HG02943 (cell line): ENCODE data around the gene CDH13.
"Not testable (repeated sequence)": the region's sequence is repeated elsewhere in the genome, so short reads cannot be mapped to it uniquely, and the experiment has no call there.

Experiments used
- ATAC-seq: cut with Tn5 transposase; IDR thresholded peaks from one replicate; pipeline ENCODE4 v1.9.1; 2021; ENCODE audit warnings: mild to moderate bottlenecking, low read depth, moderate library complexity; ENCODE audit not compliant: unreplicated experiment

Gene CDH13

GRCh38 chr16:82924075-82924854 lies 297.5 kb downstream of the CDH13 start:
- ATAC-seq = no peak

GRCh38 chr16:82926500-82926899 lies 299.7 kb downstream of the CDH13 start:
- ATAC-seq = no peak

DNA sequence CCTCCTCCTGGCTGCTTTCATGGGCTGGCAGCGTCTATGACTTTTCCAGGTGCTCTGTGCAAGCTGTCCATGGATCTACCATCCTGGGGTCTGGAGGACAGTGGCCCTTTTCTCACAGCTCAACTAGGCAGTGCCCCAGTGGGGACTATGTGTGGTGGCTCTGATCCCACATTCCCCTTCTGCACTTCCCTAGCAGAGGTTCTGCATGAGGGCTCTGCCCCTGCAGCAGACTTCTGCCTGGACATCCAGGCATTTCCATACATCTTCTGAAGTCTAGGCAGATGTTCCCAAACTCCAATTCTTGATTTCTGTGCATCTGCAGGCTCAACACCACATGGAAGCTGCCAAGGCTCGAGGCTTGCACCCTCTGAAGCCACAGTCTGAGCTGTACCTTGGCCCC lies 307.2 kb downstream of the CDH13 start:
- not testable (repeated sequence) for ATAC-seq

DNA sequence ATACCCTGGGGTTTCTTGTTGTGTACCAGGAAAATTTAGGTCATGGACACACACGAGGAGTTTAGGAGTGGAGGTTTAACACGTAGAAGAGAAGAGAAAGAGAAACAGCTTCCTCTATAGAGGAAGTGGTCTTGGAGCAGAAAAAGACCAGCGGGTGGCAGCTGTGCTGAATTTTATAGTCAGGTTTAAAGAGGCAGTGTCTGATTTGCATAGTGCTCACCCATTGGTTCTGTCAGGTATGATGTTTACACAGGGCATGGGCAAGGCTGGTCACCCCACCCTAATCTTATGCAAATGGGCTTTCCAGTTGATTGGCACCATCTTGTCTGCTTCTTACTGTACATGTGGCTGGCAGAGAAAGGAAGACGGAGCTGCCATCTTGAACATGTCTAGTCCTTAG lies 309.0 kb downstream of the CDH13 start:
- ATAC-seq = no peak

- no peak for ATAC-seq
Observed at GRCh38 chr16:82936941-82937551, 310.3 kb downstream of the CDH13 start.

DNA sequence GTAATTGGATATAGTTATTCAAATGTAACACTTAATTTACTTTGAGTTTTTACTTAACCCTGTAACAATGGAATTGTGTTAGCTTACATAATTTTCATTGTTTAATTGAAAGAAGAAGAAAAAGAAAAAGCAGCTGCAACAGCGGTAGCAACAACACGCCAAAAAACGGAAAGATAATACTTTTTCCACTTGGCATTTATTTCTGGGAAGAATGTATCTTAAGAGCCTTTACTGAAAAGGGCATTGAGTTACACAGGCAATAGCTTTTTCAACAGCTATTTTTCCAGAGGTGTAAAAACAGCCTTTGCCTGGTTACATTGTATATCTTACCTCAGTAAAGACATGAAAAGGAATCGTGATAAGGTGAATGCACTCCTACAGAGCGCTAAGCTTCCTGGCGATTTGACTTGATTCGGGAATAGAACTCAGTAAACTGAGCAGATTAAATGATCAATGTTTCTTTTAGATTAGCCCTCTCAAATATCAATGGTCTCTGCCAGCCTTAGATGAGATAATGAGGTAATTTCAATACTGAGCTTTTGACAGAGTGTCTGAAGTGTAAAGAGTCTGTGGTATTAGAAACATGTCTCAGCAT lies 311.3 kb downstream of the CDH13 start:
- no peak for ATAC-seq

- ATAC-seq = no peak
Observed at GRCh38 chr16:82943371-82943770, 316.6 kb downstream of the CDH13 start.

GRCh38 chr16:82945420-82946101 lies 318.8 kb downstream of the CDH13 start:
- ATAC-seq = no peak

- no peak for ATAC-seq
Observed at GRCh38 chr16:82947698-82948097, 320.9 kb downstream of the CDH13 start.

GRCh38 chr16:82949016-82949415 lies 322.2 kb downstream of the CDH13 start:
- no peak for ATAC-seq

DNA sequence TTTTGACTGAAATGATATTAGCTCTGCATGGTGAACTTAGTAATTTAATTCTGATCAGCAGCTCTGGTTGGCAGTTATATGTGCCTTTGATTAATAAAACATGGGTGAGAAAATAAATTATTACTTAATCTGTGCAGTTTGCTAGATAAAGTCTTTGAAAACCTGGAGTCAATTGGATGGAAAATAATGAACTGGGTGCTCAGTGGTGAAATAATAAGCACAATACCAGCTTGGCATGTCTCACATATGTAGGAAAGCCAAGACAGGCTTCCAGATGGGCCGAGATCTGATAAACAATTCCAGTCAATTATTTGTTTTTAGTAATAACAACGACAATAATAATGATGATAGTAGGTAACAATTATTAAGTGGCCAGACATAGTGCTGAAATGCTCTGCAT lies 326.7 kb downstream of the CDH13 start:
- no peak for ATAC-seq

- ATAC-seq = no peak
Observed at GRCh38 chr16:82954224-82954929, 327.6 kb downstream of the CDH13 start.

- no peak for ATAC-seq
Observed at GRCh38 chr16:82955741-82956348, 329.1 kb downstream of the CDH13 start.

DNA sequence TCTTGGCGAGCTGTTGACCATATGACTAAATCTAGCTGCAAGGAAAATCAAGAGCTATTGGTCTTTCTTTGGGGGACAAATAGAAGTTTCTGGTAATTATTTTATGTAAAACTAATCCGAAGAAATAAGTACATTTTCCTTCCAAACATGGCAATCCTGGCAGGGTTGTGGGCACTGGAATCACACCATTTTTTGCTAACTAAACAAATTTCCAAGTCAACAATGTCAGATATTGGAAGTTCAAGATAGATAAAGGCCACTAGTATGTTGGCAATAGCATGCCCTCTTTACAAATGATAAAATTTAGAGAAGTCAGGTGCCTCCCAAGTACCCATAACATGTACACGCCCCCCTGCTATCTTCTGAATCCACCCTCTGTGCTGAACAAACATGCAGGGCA lies 330.4 kb downstream of the CDH13 start:
- no peak for ATAC-seq

DNA sequence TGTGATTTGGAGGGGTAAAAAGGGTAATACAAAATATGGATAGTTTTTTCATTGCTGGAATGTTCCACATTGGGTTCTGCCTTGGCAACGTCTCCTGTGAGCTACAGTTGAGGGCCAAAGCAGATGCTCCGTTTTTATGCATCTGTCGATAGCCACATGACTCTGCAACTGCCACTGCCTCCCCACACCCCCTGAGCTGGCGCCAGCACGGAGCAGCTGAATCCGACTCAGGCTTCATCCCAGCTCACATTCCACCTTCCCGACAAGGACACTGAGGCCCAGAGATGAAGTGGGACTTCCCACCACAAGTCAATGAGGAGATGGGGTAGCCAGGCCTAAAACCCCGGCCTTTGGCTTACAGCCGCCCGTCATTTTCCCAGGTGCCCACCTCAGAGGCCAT lies 334.1 kb downstream of the CDH13 start:
- no peak for ATAC-seq

DNA sequence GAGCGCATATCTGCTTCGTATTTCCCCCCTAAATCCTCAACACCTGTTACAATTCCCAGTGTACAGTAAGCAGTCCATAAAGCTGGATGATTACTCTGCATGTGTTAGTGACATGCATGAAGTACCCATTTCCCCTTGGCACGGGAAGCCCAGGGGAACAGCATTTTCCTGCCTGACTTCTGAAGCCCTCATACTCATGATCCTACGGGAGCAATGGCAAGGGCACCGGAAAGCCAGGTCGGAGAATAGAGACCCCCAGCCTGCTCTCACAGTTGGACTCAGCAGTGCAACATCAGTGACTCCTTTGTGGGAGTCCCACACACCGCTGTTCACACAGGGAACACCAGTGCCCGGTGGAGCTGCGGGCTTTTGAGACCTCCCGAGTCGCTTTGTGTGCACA lies 336.9 kb downstream of the CDH13 start:
- no peak for ATAC-seq

DNA sequence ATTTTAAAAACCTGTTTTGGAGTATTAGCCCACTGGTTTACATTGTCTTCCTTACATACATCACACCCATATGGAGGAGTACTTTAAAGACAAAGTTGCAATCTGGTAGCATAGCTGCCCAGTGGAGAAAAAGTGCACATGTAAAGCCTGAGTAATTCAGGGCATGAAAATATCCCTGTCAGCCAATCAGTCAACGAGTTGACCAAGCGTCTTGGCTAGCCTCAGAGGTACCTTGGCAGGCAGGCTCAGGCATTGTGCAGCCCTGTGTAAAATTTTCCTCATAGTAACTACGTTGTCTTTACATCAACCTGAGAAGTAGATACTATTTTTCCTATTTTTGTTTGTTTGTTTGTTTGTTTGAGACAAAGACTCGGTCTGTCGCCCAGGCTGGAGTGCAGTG lies 339.0 kb downstream of the CDH13 start:
- ATAC-seq = no peak

- ATAC-seq = no peak
Observed at GRCh38 chr16:82967424-82967823, 340.7 kb downstream of the CDH13 start.

GRCh38 chr16:82971126-82971525 lies 344.4 kb downstream of the CDH13 start:
- ATAC-seq = no peak

DNA sequence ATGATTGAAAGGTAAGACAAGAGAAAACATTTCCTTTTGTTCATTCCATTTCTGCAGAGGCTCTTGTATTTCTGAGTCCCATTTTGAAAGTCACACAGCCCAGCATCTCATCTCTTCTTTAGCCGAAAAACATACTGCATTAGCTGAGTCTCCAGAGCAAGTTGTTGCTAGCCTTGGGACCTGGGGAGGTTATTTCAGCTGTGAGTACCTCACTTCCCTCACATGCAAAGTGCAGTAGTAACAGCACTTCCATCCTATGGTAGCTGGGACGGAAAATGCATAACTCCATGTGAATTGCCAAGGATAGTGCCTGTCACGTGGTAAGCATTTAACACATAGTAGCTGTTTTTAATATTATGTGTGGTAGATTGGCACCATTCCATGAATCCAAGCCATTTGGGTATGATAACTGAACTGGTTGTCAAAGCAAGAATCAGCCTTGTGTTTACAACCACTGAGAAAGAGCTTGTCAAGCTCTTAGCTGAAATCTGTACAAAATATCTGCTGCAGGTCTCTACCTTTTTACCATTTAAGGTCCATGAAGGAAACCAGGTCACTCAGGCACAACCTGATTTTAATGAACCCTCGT lies 345.7 kb downstream of the CDH13 start:
- no peak for ATAC-seq
